Caco-2 (cell line): ENCODE data around the gene MRFAP1L1. TPM values are rescaled to one million over a fixed set of nuclear protein-coding genes. Genes with fewer than 3 reads are reported as not detected.

Experiments used
- BruUV-seq: library from RNA; stranded (reverse); fragments of 400-500 nt; replicated peaks from 2 replicates; lab custom pipeline; 2021; lab: Mats Ljungman, UMichigan
- CTCF ChIA-PET: fragments of 300-600 bp; sonication (Branson Sonifier 250); formaldehyde crosslinking; loops from one replicate; lab custom pipeline; 2022; ENCODE audit warnings: antibody characterized with exemption; lab: Charles Lee
- POLR2A ChIA-PET: fragments of 300-600 bp; sonication (Branson Sonifier 250); formaldehyde crosslinking; loops from one replicate; lab custom pipeline; 2022; ENCODE audit warnings: antibody characterized with exemption; lab: Charles Lee
- DNase-seq, 2 experiments: peaks; one replicate each; pipeline versions ENCODE4 v3.0.0 to v3.0.0-alpha.2; 2020 to 2022
- H3K27me3 ChIP-seq: replicated peaks from 2 replicates; pipeline ENCODE4 v1.6.0; 2011; ENCODE audit warnings: low read length; ENCODE audit not compliant: control insufficient read depth, insufficient read depth
- H3K36me3 ChIP-seq: 2 replicates; pipeline ENCODE4 v1.5.1; 2011; ENCODE audit warnings: low read length; ENCODE audit not compliant: control insufficient read depth, insufficient read depth
- H3K4me1 ChIP-seq: fragments of 250-450 bp; sonication (Bioruptor Pico); 2 replicates; pipeline ENCODE4 v1.5.1; 2020; ENCODE audit warnings: mild to moderate bottlenecking
- H3K4me3 ChIP-seq: 2 replicates; pipeline ENCODE4 v1.5.1; 2011; ENCODE audit warnings: low read depth, mild to moderate bottlenecking, control low read depth, low read length
- H3K9me3 ChIP-seq: fragments of 250-450 bp; sonication (Bioruptor Pico); 2 replicates; pipeline ENCODE4 v1.5.1; 2020; ENCODE audit warnings: mild to moderate bottlenecking, moderate library complexity
- H3K27ac Mint-ChIP-seq: one replicate; pipeline ENCODE4 v1.8.0; 2022; ENCODE audit warnings: mixed read lengths; ENCODE audit not compliant: unreplicated experiment
- H3K27me3 Mint-ChIP-seq: one replicate; pipeline ENCODE4 v1.8.0; 2022; ENCODE audit warnings: mixed read lengths; ENCODE audit not compliant: insufficient read depth, unreplicated experiment
- H3K36me3 Mint-ChIP-seq: one replicate; pipeline ENCODE4 v1.8.0; 2022; ENCODE audit warnings: mild to moderate bottlenecking, mixed read lengths; ENCODE audit not compliant: insufficient read depth, unreplicated experiment
- H3K4me1 Mint-ChIP-seq: one replicate; pipeline ENCODE4 v1.8.0; 2022; ENCODE audit warnings: low read depth, mixed read lengths; ENCODE audit not compliant: unreplicated experiment
- H3K4me3 Mint-ChIP-seq: one replicate; pipeline ENCODE4 v1.8.0; 2022; ENCODE audit warnings: mild to moderate bottlenecking, moderate library complexity, mixed read lengths; ENCODE audit not compliant: unreplicated experiment
- H3K9me3 Mint-ChIP-seq: one replicate; pipeline ENCODE4 v1.8.0; 2022; ENCODE audit warnings: mixed read lengths; ENCODE audit not compliant: unreplicated experiment
- CTCF ChIP-seq, 2 experiments: fragments of 200-600 bp in 1 of 2; IDR thresholded peaks; 1 replicate in 1 of 2; 2 replicates in 1 of 2; pipeline versions ENCODE4 v1.5.1 to v1.8.0; 2011 to 2022; ENCODE audit warnings: antibody characterized with exemption in 1 of 2, control low read depth in 1 of 2, inconsistent platforms in 1 of 2, low read depth in 1 of 2, low read length in 1 of 2, mild to moderate bottlenecking in 1 of 2, moderate library complexity in 1 of 2; ENCODE audit not compliant: insufficient read depth in 1 of 2, severe bottlenecking in 1 of 2, unreplicated experiment in 1 of 2
- intact Hi-C: fragments of 100-400 bp; cut with micrococcal nuclease; formaldehyde crosslinking; loops from one replicate; pipeline ENCODE4 v1.10.0; 2022; ENCODE audit not compliant: unreplicated experiment
- total RNA-seq: library from RNA; stranded (reverse); gene quantifications from 2 replicates; pipeline ENCODE4 v1.2.3, GENCODE V29; 2022

Gene MRFAP1L1
- total RNA-seq, 1 experiment from 2014 or later, result 47.5 TPM

DNA sequence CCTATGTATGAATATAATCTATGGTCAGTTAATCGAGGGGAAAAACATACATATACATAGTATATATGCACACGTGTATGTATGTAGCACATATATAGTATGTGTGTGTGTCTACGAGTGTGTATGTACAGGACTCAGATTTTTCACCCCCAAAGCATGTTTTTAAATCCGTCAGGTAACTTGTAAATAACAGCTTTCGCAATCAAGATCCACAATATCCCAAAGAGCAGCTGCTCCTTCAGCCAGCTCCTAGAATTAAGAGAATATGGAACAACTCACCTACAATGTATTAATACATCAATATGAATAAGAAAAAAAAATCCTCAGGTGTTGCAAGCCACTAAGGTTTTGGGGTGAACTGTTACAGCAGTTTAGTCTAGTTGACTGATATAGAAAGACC is 3.5 kb downstream of the MRFAP1L1 start:
- H3K9me3 ChIP-seq, result peaks cover 3% of the 10 kb centered on the region; the same call in 1 of the 2 replicates
- no peak overlapping the region for H3K4me3 Mint-ChIP-seq
- H3K4me1 Mint-ChIP-seq, result peaks cover 31% of the 10 kb centered on the region
- DNase-seq, result no peak
- ChIA-PET CTCF (interaction anchor here (1.1 kb wide), 1 partner anchor 168 kb away, joined by 3 read pairs; no protein-coding TSS in a partner anchor), POLR2A (no interaction called here)
- H3K27me3 Mint-ChIP-seq, result no peaks in the 10 kb centered on the region
- peaks cover 9% of the 10 kb centered on the region for H3K4me1 ChIP-seq
- intact Hi-C loops, result loop anchor here (10.0 kb wide), 1 partner anchor 279 kb away; no protein-coding TSS in a partner anchor
- no TSS peak for BruUV-seq
- no peaks in the 10 kb centered on the region for H3K27me3 ChIP-seq
- TF ChIP-seq CTCF (IDR thresholded peaks at IDR 0.05; ENCODE audit: insufficient read depth in 1 of 2, low read depth in 1 of 2, low read length in 1 of 2, severe bottlenecking in 1 of 2, unreplicated experiment in 1 of 2), result no peak
- H3K27ac Mint-ChIP-seq, result no peak overlapping the region
- peaks cover 3% of the 10 kb centered on the region; the same call in 1 of the 2 replicates for H3K36me3 ChIP-seq
- peaks cover 58% of the 10 kb centered on the region for H3K36me3 Mint-ChIP-seq
- H3K4me3 ChIP-seq, result no peak overlapping the region
- H3K9me3 Mint-ChIP-seq, result peaks cover 11% of the 10 kb centered on the region

- Histone ChIP-seq H3K36me3 (peaks cover 3% of the 10 kb centered on the region; the same call in 1 of the 2 replicates), H3K27me3 (no peaks in the 10 kb centered on the region), H3K4me1 (peaks cover 9% of the 10 kb centered on the region), H3K9me3 (peaks cover 3% of the 10 kb centered on the region; the same call in 1 of the 2 replicates), H3K4me3 (no peak overlapping the region)
- H3K9me3 Mint-ChIP-seq, result peaks cover 11% of the 10 kb centered on the region
- BruUV-seq, result no TSS peak
- no peak overlapping the region for H3K4me3 Mint-ChIP-seq
- no peak overlapping the region for H3K27ac Mint-ChIP-seq
- no peak for TF ChIP-seq CTCF (IDR thresholded peaks at IDR 0.05; ENCODE audit: insufficient read depth in 1 of 2, low read depth in 1 of 2, low read length in 1 of 2, severe bottlenecking in 1 of 2, unreplicated experiment in 1 of 2)
- H3K36me3 Mint-ChIP-seq, result peaks cover 58% of the 10 kb centered on the region
- no peak for DNase-seq
- ChIA-PET POLR2A (no interaction called here), CTCF (interaction anchor here (1.1 kb wide), 1 partner anchor 168 kb away, joined by 3 read pairs; no protein-coding TSS in a partner anchor)
- peaks cover 26% of the 10 kb centered on the region for H3K4me1 Mint-ChIP-seq
- intact Hi-C loops, result loop anchor here (10.0 kb wide), 1 partner anchor 279 kb away; no protein-coding TSS in a partner anchor
- H3K27me3 Mint-ChIP-seq, result no peaks in the 10 kb centered on the region
Measured at GRCh38 chr4:6705646-6706045, 4.0 kb downstream of the MRFAP1L1 start.

DNA sequence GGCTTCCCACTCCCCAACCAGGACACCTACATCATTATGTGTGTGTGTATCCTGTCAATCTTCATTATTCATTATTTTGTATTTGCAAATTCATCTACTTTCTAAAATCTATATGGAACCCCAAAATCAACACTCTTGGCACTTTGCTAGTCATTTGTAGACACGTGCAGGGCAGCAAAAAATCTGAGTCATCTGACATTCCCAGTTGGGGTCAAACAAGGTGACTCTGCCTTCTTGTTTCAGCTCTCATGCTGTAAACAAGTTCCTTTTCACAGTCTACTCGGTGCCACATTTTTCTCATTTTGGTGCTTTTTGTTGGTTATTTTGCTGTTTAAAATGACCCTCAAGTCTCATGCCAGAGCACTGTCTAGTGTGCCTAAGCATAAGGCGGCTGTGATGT is 5.9 kb downstream of the MRFAP1L1 start:
- Mint-ChIP-seq H3K4me3 (no peak overlapping the region), H3K4me1 (peaks cover 30% of the 10 kb centered on the region), H3K36me3 (peaks cover 56% of the 10 kb centered on the region), H3K9me3 (peaks cover 11% of the 10 kb centered on the region), H3K27ac (no peak overlapping the region), H3K27me3 (no peaks in the 10 kb centered on the region)
- ChIA-PET POLR2A (no interaction called here), CTCF (no interaction called here)
- H3K9me3 ChIP-seq, result peaks cover 3% of the 10 kb centered on the region; the same call in 1 of the 2 replicates
- peaks cover 9% of the 10 kb centered on the region for H3K4me1 ChIP-seq
- peaks cover 3% of the 10 kb centered on the region; the same call in 1 of the 2 replicates for H3K36me3 ChIP-seq
- no peak for DNase-seq
- H3K4me3 ChIP-seq, result no peak overlapping the region
- intact Hi-C loops, result loop anchor here (10.0 kb wide), 1 partner anchor 281 kb away; no protein-coding TSS in a partner anchor
- BruUV-seq, result no TSS peak
- no peak for TF ChIP-seq CTCF (IDR thresholded peaks at IDR 0.05; ENCODE audit: insufficient read depth in 1 of 2, low read depth in 1 of 2, low read length in 1 of 2, severe bottlenecking in 1 of 2, unreplicated experiment in 1 of 2)
- no peaks in the 10 kb centered on the region for H3K27me3 ChIP-seq
